ENCODE results near the gene CUL5.
"Not testable (repeated sequence)": the region's sequence is repeated elsewhere in the genome, so short reads cannot be mapped to it uniquely, and the experiment has no call there.

CUL5 gene

GRCh38 chr11:108025387-108026080 lies 16.8 kb downstream of the CUL5 start:
- no peak for DNase-seq

GRCh38 chr11:108027057-108027456 lies 18.4 kb downstream of the CUL5 start:
- no peak for DNase-seq

GRCh38 chr11:108028822-108029441 lies 20.2 kb downstream of the CUL5 start:
- not testable (repeated sequence) for DNase-seq

- not testable (repeated sequence) for DNase-seq
These were observed 22.9 kb downstream of the CUL5 start for GRCh38 chr11:108031604-108032003.

GRCh38 chr11:108032800-108033199 lies 24.1 kb downstream of the CUL5 start:
- DNase-seq, result no peak

GRCh38 chr11:108034034-108034433 lies 25.3 kb downstream of the CUL5 start:
- DNase-seq, result no peak

GRCh38 chr11:108034952-108035351 lies 26.3 kb downstream of the CUL5 start:
- DNase-seq, result no peak

GRCh38 chr11:108035690-108036089 lies 27.0 kb downstream of the CUL5 start:
- no peak for DNase-seq

GRCh38 chr11:108037211-108037610 lies 28.5 kb downstream of the CUL5 start:
- no peak for DNase-seq

GRCh38 chr11:108037636-108038035 lies 28.9 kb downstream of the CUL5 start:
- no peak for DNase-seq

GRCh38 chr11:108048269-108048668 lies 39.6 kb downstream of the CUL5 start:
- no peak for DNase-seq

- no peak for DNase-seq
These were observed 53.6 kb downstream of the CUL5 start for GRCh38 chr11:108062336-108062735.

GRCh38 chr11:108063410-108063809 lies 54.7 kb downstream of the CUL5 start:
- DNase-seq, result no peak

GRCh38 chr11:108069947-108070346 lies 61.2 kb downstream of the CUL5 start:
- no peak for DNase-seq

GRCh38 chr11:108084811-108085210 lies 76.1 kb downstream of the CUL5 start:
- DNase-seq, result no peak

GRCh38 chr11:108085672-108086071 lies 77.0 kb downstream of the CUL5 start:
- no peak for DNase-seq

- no peak for DNase-seq
These were observed 83.4 kb downstream of the CUL5 start for GRCh38 chr11:108092134-108092533.

- DNase-seq, result no peak
These were observed 84.6 kb downstream of the CUL5 start for GRCh38 chr11:108093128-108093904.

- DNase-seq, result no peak
These were observed 88.5 kb downstream of the CUL5 start for GRCh38 chr11:108097179-108097578.

GRCh38 chr11:108101090-108101775 lies 92.5 kb downstream of the CUL5 start:
- DNase-seq, result no peak

- no peak for DNase-seq
These were observed 102.4 kb downstream of the CUL5 start for GRCh38 chr11:108111126-108111525.

GRCh38 chr11:108112057-108112456 lies 103.4 kb downstream of the CUL5 start:
- DNase-seq, result no peak

- DNase-seq, result peak; percentile 37 to 75
These were observed 106.9 kb downstream of the CUL5 start for GRCh38 chr11:108115500-108116140.
